Common myeloid progenitor, CD34-positive (primary cell): ENCODE measurements around the gene TSPAN33.

Source experiments
- CTCF ChIA-PET: fragments of 350-600 bp; sonication (Branson Sonifier 250); formaldehyde crosslinking; loops from one replicate; lab custom pipeline; 2021; ENCODE audit warnings: antibody characterized with exemption; lab: Charles Lee
- POLR2A ChIA-PET: fragments of 350-600 bp; sonication (Branson Sonifier 250); formaldehyde crosslinking; loops from one replicate; lab custom pipeline; 2021; ENCODE audit warnings: antibody characterized with exemption; lab: Charles Lee
- DNase-seq, 3 donors: peaks; one replicate each; pipeline versions ENCODE4 v3.0.0 to v3.0.0-alpha.2; 2013
- H3K27ac ChIP-seq, 2 experiments: 1 replicate in 1 of 2; 2 replicates in 1 of 2; pipeline ENCODE4 v1.7.0; 2013; ENCODE audit warnings: inconsistent platforms in 2 of 2, low read length in 2 of 2, mild to moderate bottlenecking in 2 of 2, low read depth in 1 of 2, moderate library complexity in 1 of 2; ENCODE audit not compliant: severe bottlenecking in 2 of 2, insufficient read depth in 1 of 2, poor library complexity in 1 of 2
- H3K27me3 ChIP-seq, 5 experiments: replicated peaks in 2 of 5; 1 replicate in 3 of 5; 2 replicates in 2 of 5; pipeline versions ENCODE4 v1.6.1 to v1.7.0; 2013; ENCODE audit warnings: low read length in 4 of 5, mild to moderate bottlenecking in 2 of 5, moderate library complexity in 2 of 5, inconsistent platforms in 1 of 5; ENCODE audit not compliant: insufficient read depth in 5 of 5, control insufficient read depth in 4 of 5
- H3K36me3 ChIP-seq, 4 experiments: 1 replicate in 2 of 4; 2 replicates in 2 of 4; pipeline versions ENCODE4 v1.6.1 to v1.7.0; 2013; ENCODE audit warnings: low read length in 3 of 4, control low read depth in 1 of 4, mild to moderate bottlenecking in 1 of 4; ENCODE audit not compliant: control insufficient read depth in 4 of 4, insufficient read depth in 4 of 4
- H3K4me1 ChIP-seq, 4 experiments: 1 replicate in 3 of 4; 2 replicates in 1 of 4; pipeline versions ENCODE4 v1.6.1 to v1.7.1; 2013; ENCODE audit warnings: low read length in 3 of 4, mild to moderate bottlenecking in 3 of 4, control low read depth in 1 of 4, inconsistent platforms in 1 of 4, moderate library complexity in 1 of 4; ENCODE audit not compliant: control insufficient read depth in 4 of 4, insufficient read depth in 4 of 4; ENCODE audit errors: control extremely low read depth in 1 of 4
- H3K4me3 ChIP-seq, 7 experiments: 1 replicate in 4 of 7; 2 replicates in 3 of 7; pipeline versions ENCODE4 v1.5.1 to v1.7.0; 2013; ENCODE audit warnings: mild to moderate bottlenecking in 7 of 7, low read length in 6 of 7, moderate library complexity in 6 of 7, inconsistent platforms in 2 of 7, low read depth in 2 of 7, control low read depth in 1 of 7; ENCODE audit not compliant: insufficient read depth in 4 of 7, control insufficient read depth in 1 of 7; ENCODE audit errors: extremely low read depth in 1 of 7
- H3K9me3 ChIP-seq, 5 experiments: 1 replicate in 4 of 5; 2 replicates in 1 of 5; pipeline versions ENCODE4 v1.6.1 to v1.7.1; 2013; ENCODE audit warnings: low read length in 4 of 5, mild to moderate bottlenecking in 2 of 5, inconsistent platforms in 1 of 5, low read depth in 1 of 5, moderate library complexity in 1 of 5; ENCODE audit not compliant: control insufficient read depth in 4 of 5, insufficient read depth in 2 of 5; ENCODE audit errors: control extremely low read depth in 1 of 5
- WGBS: methylation state at CpG from one replicate; pipeline ENCODE4 v1.1.5; 2013; ENCODE audit not compliant: insufficient coverage; 5-methylcytosine and 5-hydroxymethylcytosine counted together

The TSPAN33 gene

DNA sequence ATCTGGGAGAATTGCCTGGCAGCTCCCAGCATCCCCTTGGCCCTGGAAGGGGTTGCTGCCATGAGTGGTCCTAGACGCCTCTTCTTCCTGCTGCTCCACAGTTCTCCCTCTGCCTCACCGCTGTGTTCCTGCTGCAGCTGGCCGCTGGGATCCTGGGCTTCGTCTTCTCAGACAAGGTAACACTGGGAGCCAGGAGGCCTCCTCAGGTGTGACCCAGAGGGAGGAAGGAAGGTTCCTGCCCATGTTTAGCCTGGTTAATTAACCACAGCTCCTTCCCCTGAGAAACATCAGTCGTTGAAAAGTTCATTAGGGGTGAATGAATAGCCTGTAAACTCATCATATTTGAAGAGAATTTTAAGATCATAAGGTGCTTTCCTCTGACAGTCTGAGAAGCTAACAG is 18.2 kb downstream of the TSPAN33 start:
- Histone ChIP-seq H3K27me3 (no peaks in the 10 kb centered on the region), H3K4me3 (no peak overlapping the region), H3K27ac (peak overlapping the region in 1 of 2 experiments; percentile 22), H3K36me3 (peaks cover 0 to 31% (median 17%) of the 10 kb centered on the region in 4 experiments), H3K9me3 (no peaks in the 10 kb centered on the region), H3K4me1 (peaks cover 0 to 3% (median 0%) of the 10 kb centered on the region in 4 experiments)
- POLR2A ChIA-PET, result no interaction called here
- CTCF ChIA-PET, result interaction anchor here (1.4 to 14.5 kb wide), 7 partner anchors 10 to 46 kb away, joined by 3 to 170 read pairs (median 6); no protein-coding TSS in a partner anchor
- no peak for DNase-seq
- WGBS, result no CpG with 5 or more reads among the region's 5 CpGs

GRCh38 chr7:129163875-129164544 is 19.5 kb downstream of the TSPAN33 start:
- Histone ChIP-seq H3K36me3 (peaks cover 0 to 39% (median 21%) of the 10 kb centered on the region in 4 experiments), H3K27ac (no peak overlapping the region), H3K27me3 (no peaks in the 10 kb centered on the region), H3K9me3 (no peaks in the 10 kb centered on the region), H3K4me1 (peaks cover 0 to 8% (median 3%) of the 10 kb centered on the region in 4 experiments), H3K4me3 (no peak overlapping the region)
- CTCF ChIA-PET, result interaction anchor here (0.7 to 14.5 kb wide), 28 partner anchors 10 to 425 kb away, joined by 3 to 170 read pairs (median 4); partner anchors contain the start of genes CALU, TNPO3 and TSPAN33
- POLR2A ChIA-PET, result interaction anchor here (0.5 kb wide), 1 partner anchor 58 kb away, joined by 6 read pairs; no protein-coding TSS in a partner anchor
- DNase-seq, result peak; percentile 69 to 85 (median 77)
- 78% methylated on average over 10 of the region's 11 CpGs for WGBS

GRCh38 chr7:129166745-129167144 is 22.2 kb downstream of the TSPAN33 start:
- Histone ChIP-seq H3K4me3 (no peak overlapping the region), H3K9me3 (no peaks in the 10 kb centered on the region), H3K27ac (no peak overlapping the region), H3K36me3 (peaks cover 0 to 39% (median 21%) of the 10 kb centered on the region in 4 experiments), H3K4me1 (peaks cover 3 to 18% (median 14%) of the 10 kb centered on the region in 4 experiments), H3K27me3 (no peaks in the 10 kb centered on the region)
- no peak for DNase-seq
- POLR2A ChIA-PET, result no interaction called here
- 79% methylated on average over 4 of the region's 4 CpGs for WGBS
- CTCF ChIA-PET, result interaction anchor here (0.9 to 14.5 kb wide), 8 partner anchors 9 to 105 kb away, joined by 3 to 170 read pairs (median 6); no protein-coding TSS in a partner anchor

- Histone ChIP-seq H3K9me3 (no peaks in the 10 kb centered on the region), H3K27me3 (no peaks in the 10 kb centered on the region), H3K36me3 (peaks cover 0 to 34% (median 16%) of the 10 kb centered on the region in 4 experiments), H3K27ac (no peak overlapping the region), H3K4me3 (no peak overlapping the region), H3K4me1 (peaks cover 3 to 18% (median 14%) of the 10 kb centered on the region in 4 experiments)
- no peak for DNase-seq
- WGBS, result 93% methylated on average over 3 of the region's 4 CpGs
- ChIA-PET POLR2A (no interaction called here), CTCF (interaction anchor here (0.5 to 14.5 kb wide), 7 partner anchors 18 to 655 kb away, joined by 3 to 170 read pairs (median 5); no protein-coding TSS in a partner anchor)
Observed at GRCh38 chr7:129167817-129168216, 23.3 kb downstream of the TSPAN33 start.

- WGBS, result 76% methylated on average over 13 of the region's 20 CpGs
- CTCF ChIA-PET, result interaction anchor here (0.6 to 14.5 kb wide), 7 partner anchors 8 to 655 kb away, joined by 3 to 170 read pairs (median 7); no protein-coding TSS in a partner anchor
- peak overlapping the region in 3 of 7 experiments; percentile 74 to 85 (median 82) for H3K4me3 ChIP-seq
Observed at GRCh38 chr7:129168231-129169021, 23.9 kb downstream of the TSPAN33 start.

DNA sequence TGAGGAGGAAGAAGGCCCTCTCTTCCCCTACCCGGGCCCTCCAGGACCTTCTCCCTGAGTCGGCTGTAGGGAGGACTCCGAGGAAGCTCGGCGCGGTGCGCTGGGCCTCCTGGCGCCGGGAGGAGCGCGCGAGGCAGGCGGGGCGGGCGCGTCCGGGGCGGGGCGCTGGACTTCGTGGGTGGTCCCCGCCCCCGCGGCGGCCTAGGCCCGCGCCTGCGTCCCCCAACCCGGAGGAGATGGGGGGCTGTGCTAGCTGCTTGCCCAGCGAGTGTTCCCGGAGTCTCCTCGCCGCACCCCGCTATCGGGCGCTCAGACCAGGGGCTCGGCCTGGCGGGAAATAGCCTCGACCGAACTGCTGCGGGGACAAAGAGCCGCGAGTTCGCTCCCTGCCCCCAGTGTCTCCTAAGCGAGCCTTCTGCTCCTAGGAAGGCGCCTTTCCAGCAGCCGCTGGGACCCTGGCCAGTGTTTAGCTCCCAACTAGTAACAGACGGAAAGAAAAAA is 24.7 kb downstream of the TSPAN33 start:
- no peaks in the 10 kb centered on the region for H3K9me3 ChIP-seq
- POLR2A ChIA-PET, result no interaction called here
- peaks cover 3 to 18% (median 14%) of the 10 kb centered on the region in 4 experiments for H3K4me1 ChIP-seq
- peaks cover 0 to 33% (median 16%) of the 10 kb centered on the region in 4 experiments for H3K36me3 ChIP-seq
- WGBS, result under 1% methylated on average over 42 of the region's 47 CpGs
- peak in 2 of 3 donors; percentile 46 to 65 for DNase-seq
- CTCF ChIA-PET, result interaction anchor here (1.1 to 14.5 kb wide), 5 partner anchors 9 to 49 kb away, joined by 4 to 170 read pairs (median 14); no protein-coding TSS in a partner anchor
- peak overlapping the region in 1 of 2 experiments; percentile 73 for H3K27ac ChIP-seq
- H3K27me3 ChIP-seq, result no peaks in the 10 kb centered on the region
- H3K4me3 ChIP-seq, result peak overlapping the region; percentile 50 to 85 (median 73)

More at GRCh38 chr7:129168231-129169021, 23.9 kb downstream of the TSPAN33 start:
- no peaks in the 10 kb centered on the region for H3K27me3 ChIP-seq
- H3K27ac ChIP-seq, result no peak overlapping the region
- POLR2A ChIA-PET, result no interaction called here
- H3K4me1 ChIP-seq, result peaks cover 3 to 18% (median 14%) of the 10 kb centered on the region in 4 experiments
- no peaks in the 10 kb centered on the region for H3K9me3 ChIP-seq
- peaks cover 0 to 34% (median 16%) of the 10 kb centered on the region in 4 experiments for H3K36me3 ChIP-seq
- peak in 2 of 3 donors; percentile 32 to 45 for DNase-seq
